ENCODE results near the gene LRRC27.

DNA sequence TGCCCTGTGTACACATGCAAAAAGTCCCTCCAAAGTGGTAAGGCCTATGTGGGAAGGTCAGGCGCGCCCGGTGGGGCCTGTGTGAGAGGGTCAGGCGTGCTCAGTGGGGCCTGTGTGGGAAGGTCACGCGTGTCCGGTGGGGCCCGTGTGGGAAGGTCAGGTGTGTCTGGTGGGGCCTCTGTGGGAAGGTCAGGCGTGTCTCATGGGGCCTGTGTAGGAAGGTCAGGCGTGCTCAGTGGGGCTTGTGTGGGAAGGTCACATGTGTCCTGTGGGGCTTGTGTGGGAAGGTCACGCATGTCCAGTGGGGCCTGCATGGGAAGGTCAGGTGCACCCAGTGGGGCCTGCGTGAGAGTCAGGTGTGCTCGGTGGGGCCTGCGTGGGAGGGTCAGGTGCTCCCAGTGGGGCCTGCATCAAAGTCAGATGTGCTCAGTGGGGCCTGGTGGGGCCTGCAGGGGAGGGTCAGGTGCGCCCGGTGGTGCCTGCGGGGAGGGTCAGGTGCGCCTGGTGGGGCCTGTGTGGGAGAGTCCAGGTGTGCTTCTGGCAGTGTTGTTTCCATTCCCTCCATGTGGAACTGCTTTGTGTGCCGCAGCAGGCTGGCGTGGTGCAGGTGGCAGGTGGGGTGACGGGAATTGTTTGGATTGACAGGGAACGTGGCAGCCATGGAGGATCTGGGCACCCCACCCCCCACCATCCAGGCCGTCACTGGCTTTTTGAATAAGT, 15.4 kb downstream of the LRRC27 start:
- TF ChIP-seq, protein P1, sequence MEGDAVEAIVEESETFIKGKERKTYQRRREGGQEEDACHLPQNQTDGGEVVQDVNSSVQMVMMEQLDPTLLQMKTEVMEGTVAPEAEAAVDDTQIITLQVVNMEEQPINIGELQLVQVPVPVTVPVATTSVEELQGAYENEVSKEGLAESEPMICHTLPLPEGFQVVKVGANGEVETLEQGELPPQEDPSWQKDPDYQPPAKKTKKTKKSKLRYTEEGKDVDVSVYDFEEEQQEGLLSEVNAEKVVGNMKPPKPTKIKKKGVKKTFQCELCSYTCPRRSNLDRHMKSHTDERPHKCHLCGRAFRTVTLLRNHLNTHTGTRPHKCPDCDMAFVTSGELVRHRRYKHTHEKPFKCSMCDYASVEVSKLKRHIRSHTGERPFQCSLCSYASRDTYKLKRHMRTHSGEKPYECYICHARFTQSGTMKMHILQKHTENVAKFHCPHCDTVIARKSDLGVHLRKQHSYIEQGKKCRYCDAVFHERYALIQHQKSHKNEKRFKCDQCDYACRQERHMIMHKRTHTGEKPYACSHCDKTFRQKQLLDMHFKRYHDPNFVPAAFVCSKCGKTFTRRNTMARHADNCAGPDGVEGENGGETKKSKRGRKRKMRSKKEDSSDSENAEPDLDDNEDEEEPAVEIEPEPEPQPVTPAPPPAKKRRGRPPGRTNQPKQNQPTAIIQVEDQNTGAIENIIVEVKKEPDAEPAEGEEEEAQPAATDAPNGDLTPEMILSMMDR (IDR thresholded peaks at IDR 0.05), result no peak
- TF ChIP-seq POLR2A (IDR thresholded peaks at IDR 0.05), result no peak

All from Peyer's patch (tissue), 4 donors.